ENCODE results near the gene ATOX1. TPM values are rescaled to one million over a fixed set of nuclear protein-coding genes. Genes with fewer than 3 reads are reported as not detected.
"Not testable (repeated sequence)": the region's sequence is repeated elsewhere in the genome, so short reads cannot be mapped to it uniquely, and the experiment has no call there.

The ATOX1 gene
- polyA plus RNA-seq, 1 of the 3 experiments (the other 2 are of a cell fraction): 497 TPM

GRCh38 chr5:151784141-151784540 is 25.7 kb upstream of the ATOX1 start:
- peaks cover 6 to 33% of the 10 kb centered on the region in 2 experiments for H3K36me3 ChIP-seq (replicated peaks in 1 of 2; ENCODE audit: control insufficient read depth in 1 of 2, insufficient read depth in 2 of 2, low read length in 1 of 2)
- H3K79me2 ChIP-seq (ENCODE audit: insufficient read depth): peaks cover 100% of the 10 kb centered on the region
- H4K20me1 ChIP-seq (ENCODE audit: insufficient read depth): peaks cover 96% of the 10 kb centered on the region
- ChIA-PET CTCF (no interaction called here), POLR2A (no interaction called here)
- no peak overlapping the region for H3K27ac ChIP-seq (ENCODE audit: low read depth in 2 of 2, low read length in 1 of 2)
- H3K9me2 ChIP-seq: no peaks in the 10 kb centered on the region
- H2AFZ ChIP-seq (ENCODE audit: low read depth): no peak overlapping the region
- H3K9me3 ChIP-seq: no peaks in the 10 kb centered on the region
- H3K4me3 ChIP-seq (ENCODE audit: low read depth in 2 of 2, low read length in 1 of 2): no peak overlapping the region
- 83% methylated on average over 3 of the region's 3 CpGs for WGBS (ENCODE audit: low lambda C conversion rate)
- TF ChIP-seq NRF1 (IDR thresholded peaks at IDR 0.05; ENCODE audit: low read depth, low read length) (no peak), SMC3 (IDR thresholded peaks at IDR 0.05; ENCODE audit: low read depth, low read length) (no peak), ZBTB33 (IDR thresholded peaks at IDR 0.05; ENCODE audit: borderline replicate concordance, low read depth) (no peak), EP300 (IDR thresholded peaks at IDR 0.05; ENCODE audit: borderline replicate concordance in 1 of 2, low read depth in 1 of 2, low read length in 1 of 2) (no peak), JUND (IDR thresholded peaks at IDR 0.05) (no peak), NFIC (IDR thresholded peaks at IDR 0.05; ENCODE audit: borderline replicate concordance) (no peak), FOXJ3 (CRISPR knock-in tag; IDR thresholded peaks at IDR 0.05) (no peak)
- no peak for DNase-seq
- no peak overlapping the region for H3K4me2 ChIP-seq
- no peak overlapping the region for H3K9ac ChIP-seq
- peaks cover 0 to 20% of the 10 kb centered on the region in 2 experiments; a peak in 3 of 4 replicates for H3K4me1 ChIP-seq (ENCODE audit: control insufficient read depth in 1 of 2, insufficient read depth in 2 of 2, low read depth in 1 of 2, low read length in 1 of 2)
- H3K27me3 ChIP-seq (ENCODE audit: insufficient read depth): no peaks in the 10 kb centered on the region
- peaks cover 11% of the 10 kb centered on the region for H3F3A ChIP-seq (replicated peaks; ENCODE audit: insufficient read depth)

- H3K9ac ChIP-seq; H3K27me3 ChIP-seq (ENCODE audit: insufficient read depth); H3K27ac ChIP-seq (ENCODE audit: low read depth in 2 of 2, low read length in 1 of 2); H3F3A ChIP-seq (replicated peaks; ENCODE audit: insufficient read depth); DNase-seq; H3K4me3 ChIP-seq (ENCODE audit: low read depth in 2 of 2, low read length in 1 of 2); H3K4me2 ChIP-seq; POLR2A ChIA-PET; H3K9me3 ChIP-seq; H2AFZ ChIP-seq (ENCODE audit: low read depth); CTCF ChIA-PET; H3K9me2 ChIP-seq: not testable (repeated sequence)
- H4K20me1 ChIP-seq (ENCODE audit: insufficient read depth): peaks cover 96% of the 10 kb centered on the region
- H3K36me3 ChIP-seq (replicated peaks in 1 of 2; ENCODE audit: control insufficient read depth in 1 of 2, insufficient read depth in 2 of 2, low read length in 1 of 2): peaks cover 6 to 33% of the 10 kb centered on the region in 2 experiments
- peaks cover 100% of the 10 kb centered on the region for H3K79me2 ChIP-seq (ENCODE audit: insufficient read depth)
- 94% methylated on average over 16 of the region's 16 CpGs for WGBS (ENCODE audit: low lambda C conversion rate)
- peaks cover 0 to 20% of the 10 kb centered on the region in 2 experiments; a peak in 3 of 4 replicates for H3K4me1 ChIP-seq (ENCODE audit: control insufficient read depth in 1 of 2, insufficient read depth in 2 of 2, low read depth in 1 of 2, low read length in 1 of 2)
These were observed 25.2 kb upstream of the ATOX1 start for GRCh38 chr5:151783664-151784063.

DNA sequence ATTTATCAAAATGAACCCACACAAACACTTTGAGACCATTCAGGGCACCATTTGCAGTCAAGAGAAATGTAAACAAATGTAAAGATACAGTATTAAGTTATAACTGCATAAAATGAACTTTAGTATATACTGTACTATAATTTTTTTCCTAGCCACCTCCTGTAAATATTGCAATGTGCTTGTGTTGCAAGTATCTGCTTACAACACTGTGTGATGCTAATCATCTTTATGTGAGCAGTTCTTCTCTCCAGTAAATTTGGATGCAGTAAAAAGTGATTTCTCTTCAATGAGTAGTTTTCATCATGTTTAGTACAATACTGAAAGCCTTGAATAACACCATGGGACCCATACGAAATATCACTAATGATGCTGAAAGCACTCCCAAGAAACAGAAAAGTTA is 22.8 kb upstream of the ATOX1 start:
- DNase-seq: no peak
- CTCF ChIA-PET: interaction anchor here (1.2 kb wide), 1 partner anchor 44 kb away, joined by 3 read pairs; no protein-coding TSS in a partner anchor
- peaks cover 100% of the 10 kb centered on the region for H4K20me1 ChIP-seq (ENCODE audit: insufficient read depth)
- no peak for TF ChIP-seq ELF1 (IDR thresholded peaks at IDR 0.05)
- TF ChIP-seq USF2 (IDR thresholded peaks at IDR 0.05; ENCODE audit: borderline replicate concordance, low read depth, low read length): no peak
- no peak for TF ChIP-seq RXRA (IDR thresholded peaks at IDR 0.05; ENCODE audit: borderline replicate concordance, low read depth)
- no peak for TF ChIP-seq FOXJ3 (CRISPR knock-in tag; IDR thresholded peaks at IDR 0.05)
- no peak for TF ChIP-seq RAD21 (IDR thresholded peaks at IDR 0.05; ENCODE audit: low read length)
- no peak for TF ChIP-seq EP300 (IDR thresholded peaks at IDR 0.05; ENCODE audit: borderline replicate concordance in 1 of 2, low read depth in 1 of 2, low read length in 1 of 2)
- no peak for TF ChIP-seq JUND (IDR thresholded peaks at IDR 0.05)
- TF ChIP-seq, protein P1, sequence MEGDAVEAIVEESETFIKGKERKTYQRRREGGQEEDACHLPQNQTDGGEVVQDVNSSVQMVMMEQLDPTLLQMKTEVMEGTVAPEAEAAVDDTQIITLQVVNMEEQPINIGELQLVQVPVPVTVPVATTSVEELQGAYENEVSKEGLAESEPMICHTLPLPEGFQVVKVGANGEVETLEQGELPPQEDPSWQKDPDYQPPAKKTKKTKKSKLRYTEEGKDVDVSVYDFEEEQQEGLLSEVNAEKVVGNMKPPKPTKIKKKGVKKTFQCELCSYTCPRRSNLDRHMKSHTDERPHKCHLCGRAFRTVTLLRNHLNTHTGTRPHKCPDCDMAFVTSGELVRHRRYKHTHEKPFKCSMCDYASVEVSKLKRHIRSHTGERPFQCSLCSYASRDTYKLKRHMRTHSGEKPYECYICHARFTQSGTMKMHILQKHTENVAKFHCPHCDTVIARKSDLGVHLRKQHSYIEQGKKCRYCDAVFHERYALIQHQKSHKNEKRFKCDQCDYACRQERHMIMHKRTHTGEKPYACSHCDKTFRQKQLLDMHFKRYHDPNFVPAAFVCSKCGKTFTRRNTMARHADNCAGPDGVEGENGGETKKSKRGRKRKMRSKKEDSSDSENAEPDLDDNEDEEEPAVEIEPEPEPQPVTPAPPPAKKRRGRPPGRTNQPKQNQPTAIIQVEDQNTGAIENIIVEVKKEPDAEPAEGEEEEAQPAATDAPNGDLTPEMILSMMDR (IDR thresholded peaks at IDR 0.05): no peak
- no peak for TF ChIP-seq TCF12 (IDR thresholded peaks at IDR 0.05)
- no peak for TF ChIP-seq MEF2A (IDR thresholded peaks at IDR 0.05; ENCODE audit: borderline replicate concordance, low read depth)
- TF ChIP-seq NRF1 (IDR thresholded peaks at IDR 0.05; ENCODE audit: low read depth, low read length): no peak
- TF ChIP-seq GATA2 (CRISPR knock-in tag; IDR thresholded peaks at IDR 0.05): no peak
- TF ChIP-seq TAF1 (IDR thresholded peaks at IDR 0.05; ENCODE audit: borderline replicate concordance, low read depth, low read length): no peak
- no peak for TF ChIP-seq FOXM1 (IDR thresholded peaks at IDR 0.05; ENCODE audit: low read depth)

More for the DNA sequence above, 22.8 kb upstream of the ATOX1 start:
- Histone ChIP-seq H3K4me2 (no peak overlapping the region), H3K4me3 (ENCODE audit: low read depth in 2 of 2, low read length in 1 of 2) (no peak overlapping the region), H3K4me1 (ENCODE audit: control insufficient read depth in 1 of 2, insufficient read depth in 2 of 2, low read depth in 1 of 2, low read length in 1 of 2) (peaks cover 3 to 20% of the 10 kb centered on the region in 2 experiments; a peak in 3 of 4 replicates), H3F3A (replicated peaks; ENCODE audit: insufficient read depth) (peaks cover 10% of the 10 kb centered on the region), H3K9me2 (no peaks in the 10 kb centered on the region), H3K9ac (no peak overlapping the region), H3K27me3 (ENCODE audit: insufficient read depth) (no peaks in the 10 kb centered on the region), H3K36me3 (replicated peaks in 1 of 2; ENCODE audit: control insufficient read depth in 1 of 2, insufficient read depth in 2 of 2, low read length in 1 of 2) (peaks cover 14 to 32% of the 10 kb centered on the region in 2 experiments), H3K79me2 (ENCODE audit: insufficient read depth) (peaks cover 100% of the 10 kb centered on the region), H3K9me3 (no peaks in the 10 kb centered on the region), H2AFZ (ENCODE audit: low read depth) (no peak overlapping the region), H3K27ac (ENCODE audit: low read depth in 2 of 2, low read length in 1 of 2) (no peak overlapping the region)
- POLR2A ChIA-PET: no interaction called here
- WGBS (ENCODE audit: low lambda C conversion rate): 85% methylated on average over 1 of the region's 1 CpG

Measured in SK-N-SH (cell line).